ENCODE data around the gene B9D2. TPM values are rescaled to one million over a fixed set of nuclear protein-coding genes. Genes with fewer than 3 reads are reported as not detected.
"Not testable (repeated sequence)": the region's sequence is repeated elsewhere in the genome, so short reads cannot be mapped to it uniquely, and the experiment has no call there.

Gene B9D2
- total and polyA plus RNA-seq, 5 donors: 3.3 to 5.1 (median 3.6) TPM

DNA sequence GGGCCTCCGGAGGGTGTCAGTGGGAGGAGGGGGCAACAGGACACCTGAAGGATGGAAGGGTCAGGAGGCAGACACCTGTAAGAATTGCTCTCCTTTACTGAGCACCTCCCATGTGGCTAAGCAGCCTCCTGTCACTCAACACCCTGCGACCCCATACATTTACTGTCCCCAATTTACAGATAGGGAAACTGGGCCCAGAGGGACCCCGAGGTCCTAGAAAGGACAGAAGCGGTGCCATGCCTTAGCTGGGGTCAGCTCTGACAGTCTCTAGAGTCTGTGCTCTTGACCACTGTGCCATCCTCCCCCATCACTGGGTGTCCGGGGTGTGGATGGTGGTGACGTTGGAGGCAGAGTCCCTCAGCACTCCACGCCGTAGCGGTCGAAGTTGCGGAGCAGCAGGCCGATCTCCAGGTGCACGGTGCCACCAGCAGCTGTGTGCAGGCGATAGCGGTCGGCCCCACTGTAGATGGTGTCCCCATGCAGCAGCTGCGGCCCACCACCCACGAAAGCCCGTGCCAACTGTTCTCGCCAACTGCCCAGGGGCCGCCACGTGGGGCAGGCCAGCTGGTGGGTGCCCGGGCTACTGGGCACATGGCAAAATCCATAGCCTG lies 9.5 kb downstream of the B9D2 start:
- Histone ChIP-seq H3K4me3 (ENCODE audit: low read length) (peak overlapping the region; percentile 93), H3K27ac (ENCODE audit: low read length) (no peak overlapping the region), H3K4me1 (ENCODE audit: control insufficient read depth, insufficient read depth, low read length) (peaks cover 3% of the 10 kb centered on the region), H3K27me3 (ENCODE audit: control insufficient read depth, insufficient read depth) (no peaks in the 10 kb centered on the region), H3K9me3 (ENCODE audit: control insufficient read depth, low read length) (no peaks in the 10 kb centered on the region)
- ATAC-seq: no peak
- 88% methylated on average over 23 of the region's 23 CpGs for WGBS
- DNase-seq: peak in 2 of 3 donors; percentile 66 to 69
- intact Hi-C loops (cut with DNase I): loop anchor here in 1 of 4 donors (10.0 kb wide), 1 partner anchor 80 kb away; the partner anchor contains the start of gene DMAC2

DNA sequence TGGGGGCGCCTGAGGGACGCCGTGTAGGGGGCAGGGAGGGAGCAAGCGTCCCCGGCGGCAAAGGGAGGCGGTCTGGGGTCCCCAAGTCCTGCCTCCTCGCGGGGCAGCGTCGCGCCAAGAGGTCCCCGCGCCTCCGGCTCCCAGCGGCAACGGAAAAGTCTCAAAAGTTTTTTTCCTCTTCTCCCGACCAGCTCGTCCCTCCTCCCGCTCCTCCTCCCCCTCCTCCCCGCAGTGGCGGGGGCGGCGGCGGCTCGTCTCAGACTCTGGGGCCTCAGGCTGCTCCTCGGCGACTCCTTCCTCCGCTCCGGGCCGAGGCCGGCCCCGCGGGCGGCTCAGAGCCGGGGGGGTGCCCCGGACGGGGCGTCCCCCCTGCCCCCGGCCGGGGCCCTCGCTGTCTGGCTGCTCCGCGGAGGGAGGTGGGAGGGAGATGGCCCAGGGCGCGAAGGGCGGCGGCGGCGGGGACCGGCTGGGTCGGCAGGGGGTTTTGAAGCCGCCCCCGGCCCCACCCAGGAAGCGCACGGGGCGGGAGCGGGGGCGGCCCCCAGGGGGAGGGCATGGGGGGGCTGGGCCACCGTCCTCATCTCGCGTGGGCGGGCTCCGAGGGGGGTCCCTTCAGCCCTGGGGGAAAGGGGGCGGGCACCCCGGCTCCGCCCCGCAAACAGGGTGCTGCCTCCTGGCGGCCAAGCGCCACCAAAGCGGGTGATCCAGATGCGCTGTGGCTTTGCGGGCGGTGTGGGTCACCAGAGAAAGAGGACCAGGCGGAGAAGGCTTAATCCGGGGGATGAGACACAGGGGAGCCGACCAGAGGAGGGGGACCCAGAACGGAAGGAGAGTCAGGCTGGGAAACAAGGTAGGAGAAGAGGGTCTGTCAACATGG lies 10.2 kb downstream of the B9D2 start, which contains the start of gene TGFB1:
Gene TGFB1, minus strand, starts transcription at position 457 of the 877 bp plus-strand sequence. CDS start 878 bp downstream, outside the sequence.
- Histone ChIP-seq H3K4me1 (ENCODE audit: control insufficient read depth, insufficient read depth, low read length) (peaks cover 3% of the 10 kb centered on the region), H3K9me3 (ENCODE audit: control insufficient read depth, low read length) (no peaks in the 10 kb centered on the region), H3K27me3 (ENCODE audit: control insufficient read depth, insufficient read depth) (no peaks in the 10 kb centered on the region), H3K4me3 (ENCODE audit: low read length) (peak within 1 kb of the TSS; percentile 93), H3K27ac (ENCODE audit: low read length) (peak within 1 kb of the TSS; percentile 79)
- ATAC-seq (peak; percentile 71 to 83), DNase-seq (peak; percentile 90 to 97 (median 96))
- intact Hi-C loops (cut with DNase I): loop anchor here in 1 of 4 donors (10.0 kb wide), 1 partner anchor 81 kb away; the partner anchor contains the start of gene DMAC2
- WGBS: under 1% methylated on average over 78 of the region's 78 CpGs

DNA sequence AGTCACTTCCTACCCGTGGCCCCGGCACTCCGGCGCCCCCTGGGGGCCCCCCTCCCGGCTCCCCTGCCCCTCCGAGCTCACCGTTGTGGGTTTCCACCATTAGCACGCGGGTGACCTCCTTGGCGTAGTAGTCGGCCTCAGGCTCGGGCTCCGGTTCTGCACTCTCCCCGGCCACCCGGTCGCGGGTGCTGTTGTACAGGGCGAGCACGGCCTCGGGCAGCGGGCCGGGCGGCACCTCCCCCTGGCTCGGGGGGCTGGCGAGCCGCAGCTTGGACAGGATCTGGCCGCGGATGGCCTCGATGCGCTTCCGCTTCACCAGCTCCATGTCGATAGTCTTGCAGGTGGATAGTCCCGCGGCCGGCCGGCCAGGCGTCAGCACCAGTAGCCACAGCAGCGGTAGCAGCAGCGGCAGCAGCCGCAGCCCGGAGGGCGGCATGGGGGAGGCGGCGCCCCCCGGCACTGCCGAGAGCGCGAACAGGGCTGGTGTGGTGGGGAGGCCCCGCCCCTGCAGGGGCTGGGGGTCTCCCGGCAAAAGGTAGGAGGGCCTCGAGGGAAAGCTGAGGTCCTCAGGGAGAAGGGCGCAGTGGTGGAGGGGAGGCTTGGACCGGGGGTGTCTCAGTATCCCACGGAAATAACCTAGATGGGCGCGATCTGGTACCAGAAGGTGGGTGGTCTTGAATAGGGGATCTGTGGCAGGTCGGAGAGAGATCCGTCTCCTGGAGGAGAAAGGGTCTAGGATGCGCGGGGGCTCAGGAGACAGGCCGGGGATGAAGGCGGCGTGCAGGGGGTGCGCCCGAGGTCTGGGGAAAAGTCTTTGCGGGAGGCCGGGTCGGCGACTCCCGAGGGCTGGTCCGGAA lies 11.1 kb downstream of the B9D2 start:
- ATAC-seq: peak; percentile 15 to 30
- H3K4me3 ChIP-seq (ENCODE audit: low read length): peak overlapping the region; percentile 93
- no peaks in the 10 kb centered on the region for H3K9me3 ChIP-seq (ENCODE audit: control insufficient read depth, low read length)
- peak overlapping the region; percentile 79 for H3K27ac ChIP-seq (ENCODE audit: low read length)
- under 1% methylated on average over 71 of the region's 71 CpGs for WGBS
- intact Hi-C loops (cut with DNase I): loop anchor here in 1 of 4 donors (10.0 kb wide), 1 partner anchor 82 kb away; the partner anchor contains the start of gene DMAC2
- H3K27me3 ChIP-seq (ENCODE audit: control insufficient read depth, insufficient read depth): no peaks in the 10 kb centered on the region
- peak; percentile 72 to 91 (median 87) for DNase-seq
- peaks cover 3% of the 10 kb centered on the region for H3K4me1 ChIP-seq (ENCODE audit: control insufficient read depth, insufficient read depth, low read length)

DNA sequence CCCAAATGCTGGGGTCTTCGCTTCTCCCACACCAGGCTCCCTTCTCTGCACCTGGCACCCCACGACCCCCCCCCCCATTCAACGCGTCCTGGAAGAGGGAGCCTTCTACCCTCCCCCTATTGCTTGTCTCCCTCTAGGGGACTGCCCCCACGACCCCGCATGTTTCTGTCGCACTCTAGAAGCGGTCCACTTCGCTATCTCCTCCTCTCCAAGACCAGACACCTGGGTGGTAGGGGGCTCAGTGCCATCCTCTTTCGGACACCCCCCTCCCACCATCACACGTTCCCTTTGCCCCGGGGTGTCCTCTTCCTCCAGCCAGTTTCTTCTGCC lies 11.7 kb downstream of the B9D2 start:
- intact Hi-C loops (cut with DNase I): loop anchor here in 1 of 4 donors (10.0 kb wide), 1 partner anchor 83 kb away; the partner anchor contains the start of gene DMAC2
- H3K27ac ChIP-seq (ENCODE audit: low read length): peak overlapping the region; percentile 8

DNA sequence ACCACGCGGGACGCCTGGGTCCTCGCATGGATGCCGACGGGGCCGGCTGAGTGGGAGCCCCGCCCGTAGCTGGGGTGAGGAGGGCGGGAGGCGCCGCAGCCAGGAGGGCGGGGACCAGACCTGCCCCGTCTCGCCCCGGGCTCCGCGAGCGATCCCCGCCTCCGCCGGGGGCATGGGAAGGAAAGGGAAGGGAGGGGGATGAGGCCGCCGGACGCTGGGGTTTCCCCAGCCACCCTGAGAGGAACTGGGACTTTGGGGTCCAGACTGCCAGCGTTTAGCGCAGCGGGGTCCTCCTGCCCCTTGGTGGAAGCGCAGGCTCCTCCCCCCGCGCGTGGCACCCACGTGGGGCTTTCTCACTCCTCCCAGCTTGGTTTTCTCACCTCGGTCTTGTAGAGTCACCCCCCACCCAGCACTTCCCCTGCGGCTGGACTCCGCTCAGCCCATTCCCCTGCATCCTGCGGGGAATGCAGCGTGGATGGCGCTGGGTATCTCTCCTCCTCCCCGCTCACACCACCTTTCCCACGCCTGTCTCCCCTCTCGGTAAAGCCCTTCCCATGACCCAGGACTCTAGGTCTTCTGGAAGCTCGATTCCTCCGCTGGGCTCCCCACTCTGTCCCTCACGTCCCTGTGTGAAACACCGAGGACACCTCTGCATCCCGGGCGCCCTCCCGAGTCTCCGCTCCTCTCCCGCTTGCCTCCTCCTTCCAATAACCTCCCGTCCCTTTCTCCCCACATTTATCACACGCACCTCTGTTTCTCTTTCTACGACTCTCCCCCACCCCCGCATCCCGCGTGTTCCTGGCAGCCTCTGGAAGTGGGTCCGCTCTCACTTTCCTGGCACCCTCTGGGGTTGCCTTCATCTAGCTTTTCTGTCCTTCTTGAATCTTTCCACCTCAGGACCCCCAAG lies 12.4 kb downstream of the B9D2 start:
- H3K27ac ChIP-seq (ENCODE audit: low read length): peak overlapping the region; percentile 54
- ATAC-seq (peak; percentile 75 to 79), DNase-seq (peak; percentile 79 to 91 (median 90))
- peaks cover 3% of the 10 kb centered on the region for H3K4me1 ChIP-seq (ENCODE audit: control insufficient read depth, insufficient read depth, low read length)
- WGBS: under 1% methylated on average over 58 of the region's 58 CpGs
- H3K27me3 ChIP-seq (ENCODE audit: control insufficient read depth, insufficient read depth): no peaks in the 10 kb centered on the region
- H3K9me3 ChIP-seq (ENCODE audit: control insufficient read depth, low read length): no peaks in the 10 kb centered on the region
- H3K4me3 ChIP-seq (ENCODE audit: low read length): peak overlapping the region; percentile 93
- intact Hi-C loops (cut with DNase I): loop anchor here in 1 of 4 donors (10.0 kb wide), 1 partner anchor 83 kb away; the partner anchor contains the start of gene DMAC2

More for the DNA sequence above, 11.7 kb downstream of the B9D2 start:
- ATAC-seq: no peak
- DNase-seq: no peak
- H3K4me1 ChIP-seq (ENCODE audit: control insufficient read depth, insufficient read depth, low read length): peaks cover 3% of the 10 kb centered on the region
- no peaks in the 10 kb centered on the region for H3K27me3 ChIP-seq (ENCODE audit: control insufficient read depth, insufficient read depth)
- WGBS: 2% methylated on average over 12 of the region's 12 CpGs
- peak overlapping the region; percentile 93 for H3K4me3 ChIP-seq (ENCODE audit: low read length)
- no peaks in the 10 kb centered on the region for H3K9me3 ChIP-seq (ENCODE audit: control insufficient read depth, low read length)

DNA sequence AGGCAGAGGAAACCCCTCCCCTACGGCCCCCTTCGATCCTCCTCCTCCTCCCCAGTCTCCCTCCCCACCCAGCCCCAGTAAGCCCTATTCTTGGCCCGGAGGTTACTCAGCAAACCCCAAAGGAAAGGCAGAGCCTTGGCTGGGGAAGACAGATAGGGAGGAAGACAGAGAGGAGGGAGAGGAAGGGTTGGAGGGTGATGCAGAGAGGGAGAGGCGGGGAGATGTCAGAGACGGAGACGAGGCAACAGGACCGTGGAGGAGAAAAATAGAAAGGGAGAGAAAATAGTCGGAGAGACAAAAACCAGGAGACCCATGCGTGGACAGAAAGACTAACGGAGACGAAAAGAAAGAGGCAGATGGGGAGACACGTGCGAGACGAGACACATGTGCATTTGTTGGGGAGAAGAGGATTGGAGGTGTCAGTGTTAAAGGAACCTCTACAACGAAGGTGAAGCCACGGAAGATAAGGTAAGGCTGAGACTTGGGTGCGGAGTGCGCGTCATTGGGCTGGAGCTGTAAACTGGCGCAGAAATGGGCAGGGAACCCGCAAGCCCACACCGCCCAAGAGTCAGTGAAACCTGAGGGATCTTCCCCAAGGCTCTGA lies 13.1 kb downstream of the B9D2 start:
- peak in 1 of 2 donors; percentile 10 for ATAC-seq
- Histone ChIP-seq H3K4me1 (ENCODE audit: control insufficient read depth, insufficient read depth, low read length) (peaks cover 3% of the 10 kb centered on the region), H3K27me3 (ENCODE audit: control insufficient read depth, insufficient read depth) (no peaks in the 10 kb centered on the region), H3K27ac (ENCODE audit: low read length) (peak overlapping the region; percentile 31), H3K4me3 (ENCODE audit: low read length) (peak overlapping the region; percentile 93), H3K9me3 (ENCODE audit: control insufficient read depth, low read length) (no peaks in the 10 kb centered on the region)
- WGBS: 8% methylated on average over 22 of the region's 22 CpGs
- intact Hi-C loops (cut with DNase I): loop anchor here in 1 of 4 donors (10.0 kb wide), 1 partner anchor 84 kb away; the partner anchor contains the start of gene DMAC2
- DNase-seq: peak; percentile 28 to 63 (median 43)

DNA sequence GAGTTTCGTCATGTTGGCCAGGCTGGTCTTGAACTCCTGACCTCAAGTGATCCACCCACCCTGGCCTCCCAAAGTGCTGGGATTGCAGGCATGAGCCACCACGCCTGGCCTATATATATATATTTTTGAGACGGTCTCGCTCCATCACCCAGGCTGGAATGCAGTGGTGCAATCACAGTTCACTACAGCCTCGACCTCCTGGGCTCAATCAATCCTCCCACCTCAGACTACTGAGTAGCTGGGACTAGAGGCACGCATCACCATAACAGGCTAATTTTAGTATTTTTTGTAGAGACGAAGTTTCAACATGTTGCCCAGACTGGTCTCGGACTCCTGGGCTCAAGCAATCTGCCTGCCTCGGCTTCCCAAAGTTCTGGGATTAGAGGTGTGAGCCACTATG lies 17.0 kb downstream of the B9D2 start:
- H3K4me3 ChIP-seq (ENCODE audit: low read length); H3K9me3 ChIP-seq (ENCODE audit: control insufficient read depth, low read length); ATAC-seq; intact Hi-C loops (cut with DNase I); H3K27me3 ChIP-seq (ENCODE audit: control insufficient read depth, insufficient read depth); H3K4me1 ChIP-seq (ENCODE audit: control insufficient read depth, insufficient read depth, low read length); H3K27ac ChIP-seq (ENCODE audit: low read length): not testable (repeated sequence)
- DNase-seq: peak in 1 of 3 donors; percentile 18
- WGBS: 90% methylated on average over 9 of the region's 9 CpGs

DNA sequence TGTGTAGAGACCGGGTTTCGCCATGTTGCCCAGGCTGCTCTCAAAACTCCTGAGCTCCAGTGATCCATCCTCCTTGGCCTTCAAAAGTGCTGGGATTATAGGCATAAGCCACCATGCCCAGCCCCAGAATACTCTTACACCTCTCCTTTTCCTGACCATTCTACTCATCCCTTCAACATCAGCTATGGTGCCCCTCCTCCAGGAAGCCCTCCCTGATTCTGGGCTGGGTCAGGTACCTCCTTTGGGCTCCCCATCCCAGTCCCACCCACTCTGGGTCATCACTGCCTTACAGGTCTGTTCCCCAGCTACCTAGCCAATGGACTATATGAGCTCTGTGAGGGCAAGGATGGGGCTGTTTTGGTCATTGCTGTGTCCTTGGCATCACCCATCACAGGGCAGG lies 19.8 kb downstream of the B9D2 start:
- intact Hi-C loops (cut with DNase I): no loop called here
- Histone ChIP-seq H3K4me3 (ENCODE audit: low read length) (no peak overlapping the region), H3K9me3 (ENCODE audit: control insufficient read depth, low read length) (no peaks in the 10 kb centered on the region), H3K27ac (ENCODE audit: low read length) (no peak overlapping the region), H3K4me1 (ENCODE audit: control insufficient read depth, insufficient read depth, low read length) (no peaks in the 10 kb centered on the region), H3K27me3 (ENCODE audit: control insufficient read depth, insufficient read depth) (no peaks in the 10 kb centered on the region)
- WGBS: 96% methylated on average over 2 of the region's 2 CpGs
- no peak for ATAC-seq
- peak in 1 of 3 donors; percentile 7 for DNase-seq

DNA sequence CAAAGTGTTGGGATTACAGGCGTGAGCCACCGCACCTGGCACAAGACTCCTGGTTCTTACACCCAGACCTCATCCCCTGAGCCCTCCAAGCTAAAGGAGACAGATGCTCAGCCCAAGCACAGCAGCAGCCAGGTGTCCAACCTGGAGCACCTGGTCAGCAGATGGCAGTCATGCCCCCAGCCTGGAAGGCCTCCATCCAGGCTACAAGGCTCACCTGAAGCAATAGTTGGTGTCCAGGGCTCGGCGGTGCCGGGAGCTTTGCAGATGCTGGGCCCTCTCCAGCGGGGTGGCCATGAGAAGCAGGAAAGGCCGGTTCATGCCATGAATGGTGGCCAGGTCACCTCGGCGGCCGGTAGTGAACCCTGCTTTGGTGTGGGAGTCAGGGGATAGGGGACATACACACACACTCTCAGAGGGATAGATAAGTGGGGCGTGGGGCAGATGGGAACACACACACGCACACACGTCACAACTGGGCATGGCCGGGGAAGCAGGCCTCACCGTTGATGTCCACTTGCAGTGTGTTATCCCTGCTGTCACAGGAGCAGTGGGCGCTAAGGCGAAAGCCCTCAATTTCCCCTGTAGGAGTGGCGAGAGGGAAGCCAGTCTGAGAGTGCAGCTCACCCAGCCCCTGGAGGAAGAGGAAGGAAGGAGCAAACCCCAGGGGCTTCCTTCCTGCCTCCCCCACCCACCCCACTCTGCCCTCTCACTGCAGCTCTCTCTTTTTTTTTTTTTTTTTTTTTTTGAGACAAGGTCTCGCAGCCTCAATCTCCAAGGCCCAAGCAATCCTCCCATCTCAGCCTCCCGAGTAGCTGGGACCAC lies 22.1 kb downstream of the B9D2 start:
- DNase-seq: peak in 2 of 3 donors; percentile 44 to 57
- intact Hi-C loops (cut with DNase I): no loop called here
- H3K9me3 ChIP-seq (ENCODE audit: control insufficient read depth, low read length): no peaks in the 10 kb centered on the region
- no peaks in the 10 kb centered on the region for H3K27me3 ChIP-seq (ENCODE audit: control insufficient read depth, insufficient read depth)
- no peak overlapping the region for H3K27ac ChIP-seq (ENCODE audit: low read length)
- no peak overlapping the region for H3K4me3 ChIP-seq (ENCODE audit: low read length)
- H3K4me1 ChIP-seq (ENCODE audit: control insufficient read depth, insufficient read depth, low read length): no peaks in the 10 kb centered on the region
- ATAC-seq: peak; percentile 34 to 42
- WGBS: 85% methylated on average over 20 of the region's 20 CpGs
